ENCODE measurements around the gene BCR.

BCR gene

GRCh38 chr22:23223569-23224317 is 43.4 kb downstream of the BCR start:
- no peak for TF ChIP-seq CTCF (IDR thresholded peaks at IDR 0.05; ENCODE audit: extremely low read depth, missing control alignments)
- DNase-seq (ENCODE audit: low spot score), result no peak

GRCh38 chr22:23224846-23225245 is 44.5 kb downstream of the BCR start:
- TF ChIP-seq CTCF (IDR thresholded peaks at IDR 0.05; ENCODE audit: extremely low read depth, missing control alignments), result no peak
- no peak for DNase-seq (ENCODE audit: low spot score)

- TF ChIP-seq CTCF (IDR thresholded peaks at IDR 0.05; ENCODE audit: extremely low read depth, missing control alignments), result no peak
Observed at GRCh38 chr22:23225337-23225723, 45.0 kb downstream of the BCR start.

GRCh38 chr22:23225724-23226496 is 45.6 kb downstream of the BCR start:
- no peak for TF ChIP-seq CTCF (IDR thresholded peaks at IDR 0.05; ENCODE audit: extremely low read depth, missing control alignments)
- DNase-seq (ENCODE audit: low spot score), result no peak

More at GRCh38 chr22:23225337-23225723, 45.0 kb downstream of the BCR start:
- DNase-seq (ENCODE audit: low spot score), result no peak

GRCh38 chr22:23226497-23226850 is 46.2 kb downstream of the BCR start:
- no peak for DNase-seq (ENCODE audit: low spot score)
- no peak for TF ChIP-seq CTCF (IDR thresholded peaks at IDR 0.05; ENCODE audit: extremely low read depth, missing control alignments)

- no peak for DNase-seq (ENCODE audit: low spot score)
- no peak for TF ChIP-seq CTCF (IDR thresholded peaks at IDR 0.05; ENCODE audit: extremely low read depth, missing control alignments)
Observed at GRCh38 chr22:23227380-23227779, 47.1 kb downstream of the BCR start.

GRCh38 chr22:23228503-23228902 is 48.2 kb downstream of the BCR start:
- TF ChIP-seq CTCF (IDR thresholded peaks at IDR 0.05; ENCODE audit: extremely low read depth, missing control alignments), result no peak
- no peak for DNase-seq (ENCODE audit: low spot score)

Data from GM20000 (cell line).